Measurements from ENCODE around the gene TAF3. TPM values are rescaled to one million over a fixed set of nuclear protein-coding genes. Genes with fewer than 3 reads are reported as not detected.

TAF3 gene
- total RNA-seq, 1 experiment from 2014 or later = 14.5 TPM

DNA sequence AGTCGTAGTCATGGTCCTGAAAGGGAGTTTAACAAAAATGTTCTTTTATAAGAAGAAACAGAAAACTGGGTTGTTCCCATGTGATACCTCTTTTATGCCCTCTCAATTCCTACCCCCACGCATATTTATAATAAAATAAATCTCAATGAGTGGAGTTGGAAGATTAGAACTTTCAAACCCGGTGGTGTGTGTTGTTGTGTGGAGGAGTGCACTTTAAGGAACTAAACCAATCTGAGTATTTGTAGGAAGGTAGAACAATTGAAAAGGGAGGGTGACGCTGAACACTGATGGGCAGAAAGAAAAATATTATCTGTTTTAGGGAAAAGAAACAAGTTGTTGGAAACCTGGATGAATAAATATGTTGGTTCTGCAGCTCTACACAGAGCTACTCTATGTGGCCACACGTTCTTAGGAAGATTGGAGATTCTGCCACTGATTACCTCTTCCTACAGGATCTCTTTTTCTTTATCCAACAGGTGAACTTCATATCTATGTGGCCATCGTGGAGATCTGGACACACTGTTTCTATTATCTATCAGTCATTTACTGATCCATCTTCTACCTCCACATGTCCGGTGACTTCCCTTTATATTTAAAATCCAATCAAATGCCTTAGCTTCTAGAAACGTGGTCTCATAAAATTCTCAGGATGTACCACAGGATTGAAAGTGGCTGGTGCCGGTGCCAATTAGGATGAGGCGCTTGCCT, 223.1 kb downstream of the TAF3 start:
- Mint-ChIP-seq H3K27ac (ENCODE audit: unreplicated experiment) (no peak overlapping the region), H3K4me3 (ENCODE audit: low read depth, unreplicated experiment) (no peak overlapping the region)
- CTCF ChIA-PET = interaction anchor here (0.6 kb wide), 1 partner anchor 494 kb away, joined by 3 read pairs; no protein-coding TSS in a partner anchor

DNA sequence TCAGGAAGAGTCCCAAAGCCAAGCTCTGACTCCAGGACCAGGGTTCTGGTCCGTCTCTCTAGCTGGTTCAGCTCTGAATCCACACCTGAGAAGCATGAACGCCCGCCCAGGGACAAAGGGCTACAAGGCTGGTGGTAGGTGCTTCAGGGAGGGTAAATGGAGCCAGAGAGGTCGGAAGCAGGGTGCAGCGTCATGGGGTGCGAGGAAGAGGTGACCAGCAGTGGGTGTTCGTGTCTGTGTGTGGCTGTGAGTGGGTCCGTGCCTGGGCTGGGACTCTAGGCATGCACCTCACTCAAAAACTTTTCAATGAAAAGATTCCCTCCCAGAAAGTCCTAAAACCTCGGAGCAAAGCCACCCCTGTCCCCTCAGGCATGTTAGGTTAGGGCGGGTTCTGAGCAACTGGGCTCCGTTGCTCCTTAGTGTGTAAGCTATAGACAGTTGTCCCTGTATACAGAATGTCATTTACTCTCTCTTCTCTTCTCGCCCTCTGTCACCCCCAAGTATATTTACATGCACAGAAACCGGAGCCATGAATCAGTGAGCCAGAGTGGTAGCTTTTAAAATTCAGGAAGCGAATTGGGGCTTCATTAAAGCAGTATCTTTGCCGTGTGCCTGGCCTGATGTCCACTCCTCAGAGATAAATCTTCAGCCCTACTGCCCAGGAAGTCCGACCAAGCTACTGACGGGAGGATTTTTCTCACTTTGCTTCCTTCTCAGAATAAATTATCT, 223.9 kb downstream of the TAF3 start:
- no peak overlapping the region for H3K27ac Mint-ChIP-seq (ENCODE audit: unreplicated experiment)
- peaks cover 95% of the 10 kb centered on the region for H3K27me3 Mint-ChIP-seq (ENCODE audit: unreplicated experiment)
- peaks cover 8% of the 10 kb centered on the region for H3K36me3 Mint-ChIP-seq (ENCODE audit: insufficient read depth, unreplicated experiment)
- no peak for DNase-seq
- CTCF ChIA-PET = interaction anchor here (1.0 kb wide), 1 partner anchor 29 kb away, joined by 3 read pairs; no protein-coding TSS in a partner anchor
- no peak overlapping the region for H3K4me3 Mint-ChIP-seq (ENCODE audit: low read depth, unreplicated experiment)
- intact Hi-C loops (cut with micrococcal nuclease; ENCODE audit: unreplicated experiment) = loop anchor here (10.0 kb wide), 1 partner anchor 713 kb away; no protein-coding TSS in a partner anchor
- H3K4me1 Mint-ChIP-seq (ENCODE audit: low read depth, unreplicated experiment) = peaks cover 55% of the 10 kb centered on the region
- no peaks in the 10 kb centered on the region for H3K9me3 Mint-ChIP-seq (ENCODE audit: low read depth, unreplicated experiment)
- BruUV-seq (replicated peaks) = no TSS peak
- TF ChIP-seq, protein P1, sequence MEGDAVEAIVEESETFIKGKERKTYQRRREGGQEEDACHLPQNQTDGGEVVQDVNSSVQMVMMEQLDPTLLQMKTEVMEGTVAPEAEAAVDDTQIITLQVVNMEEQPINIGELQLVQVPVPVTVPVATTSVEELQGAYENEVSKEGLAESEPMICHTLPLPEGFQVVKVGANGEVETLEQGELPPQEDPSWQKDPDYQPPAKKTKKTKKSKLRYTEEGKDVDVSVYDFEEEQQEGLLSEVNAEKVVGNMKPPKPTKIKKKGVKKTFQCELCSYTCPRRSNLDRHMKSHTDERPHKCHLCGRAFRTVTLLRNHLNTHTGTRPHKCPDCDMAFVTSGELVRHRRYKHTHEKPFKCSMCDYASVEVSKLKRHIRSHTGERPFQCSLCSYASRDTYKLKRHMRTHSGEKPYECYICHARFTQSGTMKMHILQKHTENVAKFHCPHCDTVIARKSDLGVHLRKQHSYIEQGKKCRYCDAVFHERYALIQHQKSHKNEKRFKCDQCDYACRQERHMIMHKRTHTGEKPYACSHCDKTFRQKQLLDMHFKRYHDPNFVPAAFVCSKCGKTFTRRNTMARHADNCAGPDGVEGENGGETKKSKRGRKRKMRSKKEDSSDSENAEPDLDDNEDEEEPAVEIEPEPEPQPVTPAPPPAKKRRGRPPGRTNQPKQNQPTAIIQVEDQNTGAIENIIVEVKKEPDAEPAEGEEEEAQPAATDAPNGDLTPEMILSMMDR (IDR thresholded peaks at IDR 0.05; ENCODE audit: unreplicated experiment) = no peak

More for the DNA sequence above, 223.1 kb downstream of the TAF3 start:
- no peaks in the 10 kb centered on the region for H3K9me3 Mint-ChIP-seq (ENCODE audit: low read depth, unreplicated experiment)
- peaks cover 95% of the 10 kb centered on the region for H3K27me3 Mint-ChIP-seq (ENCODE audit: unreplicated experiment)
- TF ChIP-seq, protein P1 (IDR thresholded peaks at IDR 0.05; ENCODE audit: unreplicated experiment) = no peak
- H3K4me1 Mint-ChIP-seq (ENCODE audit: low read depth, unreplicated experiment) = peaks cover 54% of the 10 kb centered on the region
- no TSS peak for BruUV-seq (replicated peaks)
- no peak for DNase-seq
- intact Hi-C loops (cut with micrococcal nuclease; ENCODE audit: unreplicated experiment) = loop anchor here (10.0 kb wide), 1 partner anchor 713 kb away; no protein-coding TSS in a partner anchor
- H3K36me3 Mint-ChIP-seq (ENCODE audit: insufficient read depth, unreplicated experiment) = peaks cover 8% of the 10 kb centered on the region

DNA sequence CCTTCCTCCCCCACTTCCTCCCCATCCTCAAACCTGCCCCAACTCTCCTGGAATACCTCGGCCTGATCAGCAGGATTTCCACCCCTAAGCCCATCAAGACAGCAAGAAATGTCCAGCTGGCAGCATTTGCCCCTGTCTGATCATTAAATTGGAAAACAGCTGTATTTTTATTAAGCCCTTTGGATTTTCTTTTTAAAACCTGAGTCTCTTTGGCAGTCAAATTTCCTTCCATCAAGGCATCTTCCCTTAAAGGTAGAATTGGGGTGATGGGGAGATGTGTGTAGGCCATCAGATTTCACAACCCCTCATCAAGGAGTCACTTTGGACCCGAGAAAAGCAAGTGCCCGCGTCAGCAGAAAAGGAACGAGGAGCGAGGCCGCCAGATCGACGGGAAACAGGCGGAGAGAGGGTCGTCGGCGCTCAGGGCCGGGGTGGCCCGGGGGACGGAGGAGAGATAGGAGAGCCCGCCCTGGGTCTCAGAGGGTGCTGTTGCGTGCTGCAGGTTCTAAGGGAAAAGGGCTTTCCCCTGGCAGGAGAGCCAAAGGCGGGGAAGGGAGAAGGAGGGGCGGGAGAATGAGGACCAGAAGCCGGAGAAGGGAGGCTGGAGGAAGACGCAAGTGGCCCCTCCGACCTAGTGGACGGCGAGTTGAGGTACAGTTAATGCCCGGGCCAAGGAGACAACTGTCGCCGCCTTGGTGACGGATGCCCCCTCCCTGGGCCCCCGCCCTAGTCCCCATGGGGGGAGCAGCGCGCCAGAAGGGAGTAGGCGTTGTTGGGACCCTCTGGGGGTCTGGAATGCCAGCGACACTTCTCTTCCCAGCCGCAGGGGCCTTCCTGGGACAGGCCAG, 224.6 kb downstream of the TAF3 start:
- TF ChIP-seq, protein P1 (IDR thresholded peaks at IDR 0.05; ENCODE audit: unreplicated experiment) = no peak
- intact Hi-C loops (cut with micrococcal nuclease; ENCODE audit: unreplicated experiment) = loop anchor here (10.0 kb wide), 1 partner anchor 712 kb away; no protein-coding TSS in a partner anchor
- CTCF ChIA-PET = interaction anchor here (1.0 kb wide), 1 partner anchor 30 kb away, joined by 3 read pairs; no protein-coding TSS in a partner anchor
- Mint-ChIP-seq H3K27ac (ENCODE audit: unreplicated experiment) (no peak overlapping the region), H3K9me3 (ENCODE audit: low read depth, unreplicated experiment) (no peaks in the 10 kb centered on the region), H3K27me3 (ENCODE audit: unreplicated experiment) (peaks cover 95% of the 10 kb centered on the region), H3K36me3 (ENCODE audit: insufficient read depth, unreplicated experiment) (peaks cover 8% of the 10 kb centered on the region), H3K4me3 (ENCODE audit: low read depth, unreplicated experiment) (no peak overlapping the region), H3K4me1 (ENCODE audit: low read depth, unreplicated experiment) (peaks cover 47% of the 10 kb centered on the region)
- BruUV-seq (replicated peaks) = no TSS peak
- DNase-seq = no peak

All from Calu3 (cell line).